K562 (cell line): Measurements from ENCODE around the gene DCUN1D1. TPM values are rescaled to one million over a fixed set of nuclear protein-coding genes. Genes with fewer than 3 reads are reported as not detected.

ENCODE experiments used
- ARID3A ChIP-seq: IDR thresholded peaks from 2 replicates; pipeline ENCODE4 v1.6.1; 2012; ENCODE audit warnings: low read depth, low read length, improper control_type of control experiment, borderline replicate concordance
- ARID4B ChIP-seq: sonication (generic); formaldehyde crosslinking; IDR thresholded peaks from 2 replicates; pipeline ENCODE4 v1.8.0; 2022; ENCODE audit warnings: mild to moderate bottlenecking, missing genetic modification reagents
- CBFA2T3 ChIP-seq: fragments of 450-650 bp; IDR thresholded peaks from 2 replicates; pipeline ENCODE4 v1.6.1; 2017
- GMEB1 ChIP-seq: fragments of 250-450 bp; sonication (Bioruptor Pico); IDR thresholded peaks from 2 replicates; pipeline ENCODE4 v1.4.0; 2020; ENCODE audit warnings: mild to moderate bottlenecking
- HES1 ChIP-seq: fragments of 450-650 bp; IDR thresholded peaks from 2 replicates; pipeline ENCODE4 v1.6.1; 2016; ENCODE audit warnings: low read depth, mild to moderate bottlenecking, moderate library complexity
- HMGN3 ChIP-seq: IDR thresholded peaks from 2 replicates; pipeline ENCODE4 v1.6.1; 2011; ENCODE audit warnings: borderline replicate concordance, low read depth, mild to moderate bottlenecking, mixed read lengths, low read length; ENCODE audit not compliant: insufficient read length; ENCODE audit errors: extremely low read depth
- ZNF133 ChIP-seq: fragments of 250-450 bp; sonication (Bioruptor Pico); IDR thresholded peaks from 2 replicates; pipeline ENCODE4 v1.4.0; 2020; ENCODE audit warnings: mild to moderate bottlenecking
- ZNF174 ChIP-seq: fragments of 250-450 bp; sonication (Bioruptor Pico); IDR thresholded peaks from 2 replicates; pipeline ENCODE4 v1.4.0; 2020; ENCODE audit warnings: mild to moderate bottlenecking
- ZNF644 ChIP-seq: fragments of 200-800 bp; sonication (Bioruptor generic); IDR thresholded peaks from 2 replicates; pipeline ENCODE4 v1.6.1; 2016; ENCODE audit warnings: low read depth, missing genetic modification characterization, missing compliant biosample characterization
- polyA plus RNA-seq, 8 experiments: library from polyadenylated mRNA; depleted of rRNA in 4 of 8; stranded (reverse) in 5 of 8; unstranded in 3 of 8; fragments of >200 nt; fragmentation: Nextera tagmentation in 2 of 8; fragmentation: Illumina TruSeq in 1 of 8; extraction: Ambion mirVana in 2 of 8; extraction: Trizol in 1 of 8; gene quantifications; 2 replicates each; pipeline versions ENCODE4 v1.2.1 to v1.2.3, GENCODE V29; 2011 to 2014; ENCODE audit warnings: inconsistent platforms in 1 of 8, missing spikeins in 1 of 8
- total RNA-seq, 7 experiments: library from RNA; depleted of rRNA in 6 of 7; stranded (reverse); fragments of >200 nt in 6 of 7; fragmentation: Illumina TruSeq in 2 of 7; extraction: Trizol in 2 of 7; gene quantifications; 2 replicates each; pipeline versions ENCODE4 v1.2.1 to v1.2.3, GENCODE V29; 2011 to 2021; ENCODE audit warnings: low replicate concordance in 1 of 7

Gene DCUN1D1
- total and polyA plus RNA-seq, 9 of the 15 experiments (the other 6 are each of a cell fraction or from before 2014, with no cell fraction given): 11.4 to 46.8 (median 28.2) TPM

- TF ChIP-seq ARID4B (CRISPR knock-in tag) (no peak), ZNF174 (CRISPR knock-in tag) (no peak), ARID3A (no peak), HES1 (no peak), CBFA2T3 (no peak), HMGN3 (no peak), ZNF133 (CRISPR knock-in tag) (no peak), ZNF644 (no peak), GMEB1 (CRISPR knock-in tag) (no peak)
Observed at GRCh38 chr3:182896553-182896952, 83.8 kb downstream of the DCUN1D1 start (continued).
